Endothelial cell of umbilical vein (primary cell): Measurements from ENCODE around the gene ACAP1.
A peak's percentile ranks its signal among the peaks of the same experiment; 100 is the strongest.

Source experiments
- EZH2 ChIP-seq: IDR thresholded peaks from 2 replicates; pipeline ENCODE4 v1.6.1; 2012; ENCODE audit warnings: borderline replicate concordance, low read depth, mild to moderate bottlenecking, moderate library complexity, low read length, inconsistent platforms; ENCODE audit not compliant: severe bottlenecking
- FOS ChIP-seq: IDR thresholded peaks from 2 replicates; pipeline ENCODE4 v1.6.1; 2011; ENCODE audit warnings: mild to moderate bottlenecking, low read length, moderate library complexity, borderline replicate concordance; ENCODE audit not compliant: insufficient read depth
- JUN ChIP-seq: IDR thresholded peaks from 2 replicates; pipeline ENCODE4 v1.6.1; 2011; ENCODE audit warnings: borderline replicate concordance, low read depth; ENCODE audit not compliant: insufficient read length, insufficient read depth
- POLR2A ChIP-seq: IDR thresholded peaks from 2 replicates; pipeline ENCODE4 v1.6.1; 2012; ENCODE audit warnings: low read depth, mild to moderate bottlenecking, control low read depth, low read length
- POLR2AphosphoS5 ChIP-seq: IDR thresholded peaks from 2 replicates; pipeline ENCODE4 v1.6.1; 2012; ENCODE audit warnings: low read depth, mild to moderate bottlenecking, control low read depth, low read length, moderate library complexity; ENCODE audit not compliant: insufficient read depth
- TF ChIP-seq, protein P1 (sequence below), 2 donors: IDR thresholded peaks; 1 replicate in 1 of 2; 2 replicates in 1 of 2; pipeline ENCODE4 v1.5.1; 2011; ENCODE audit warnings: low read length in 2 of 2, mild to moderate bottlenecking in 2 of 2, moderate library complexity in 2 of 2, control low read depth in 1 of 2, inconsistent platforms in 1 of 2, low read depth in 1 of 2; ENCODE audit not compliant: insufficient read depth in 1 of 2; ENCODE audit errors: extremely low read depth in 1 of 2

DNA sequence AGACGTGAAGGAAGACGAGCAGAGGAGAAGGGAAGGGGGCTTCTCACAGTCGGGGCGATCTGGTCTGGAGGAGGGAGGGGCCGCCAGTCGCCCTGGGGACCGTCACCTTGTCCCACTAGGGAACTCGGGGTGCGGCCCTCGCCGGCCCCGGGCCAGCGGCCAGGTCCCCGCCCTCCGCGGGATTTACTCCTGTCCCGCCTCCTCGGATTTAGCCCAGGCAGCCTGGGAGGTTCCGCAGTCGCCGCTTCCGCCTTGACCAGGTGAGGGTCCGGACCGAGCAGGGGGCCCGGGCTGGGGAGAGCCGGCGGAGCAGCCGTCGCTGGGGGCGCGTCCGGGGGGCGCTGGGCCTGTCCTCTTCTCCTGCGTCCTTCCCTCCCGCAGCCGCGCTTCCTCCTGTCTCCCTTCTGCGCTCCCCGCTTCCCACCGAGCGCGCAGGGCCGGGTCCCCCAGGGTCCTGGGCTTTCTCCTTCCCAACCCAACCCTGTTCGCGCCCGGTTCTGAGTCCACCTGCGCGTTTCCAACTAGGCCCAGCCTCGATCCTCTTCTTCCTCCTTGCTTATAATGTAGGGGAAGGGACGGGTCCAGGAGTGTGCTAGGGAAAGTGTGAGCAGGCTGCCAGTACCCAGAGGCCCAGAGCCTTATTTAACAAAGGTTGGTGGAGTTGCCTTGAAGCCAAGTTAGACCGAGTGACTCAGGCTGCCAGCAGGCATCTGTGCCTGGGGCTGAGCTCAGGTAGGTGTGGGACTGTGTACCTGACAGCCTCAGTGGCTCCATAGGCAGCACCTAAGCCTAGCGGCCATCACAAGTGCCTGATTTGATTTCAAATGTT, 44.7 kb downstream of the ACAP1 start, which contains the start of gene TNK1:
- TF ChIP-seq POLR2A (no peak), EZH2 (peak; percentile 84), POLR2AphosphoS5 (no peak), FOS (no peak), JUN (no peak)
- TF ChIP-seq, protein P1, sequence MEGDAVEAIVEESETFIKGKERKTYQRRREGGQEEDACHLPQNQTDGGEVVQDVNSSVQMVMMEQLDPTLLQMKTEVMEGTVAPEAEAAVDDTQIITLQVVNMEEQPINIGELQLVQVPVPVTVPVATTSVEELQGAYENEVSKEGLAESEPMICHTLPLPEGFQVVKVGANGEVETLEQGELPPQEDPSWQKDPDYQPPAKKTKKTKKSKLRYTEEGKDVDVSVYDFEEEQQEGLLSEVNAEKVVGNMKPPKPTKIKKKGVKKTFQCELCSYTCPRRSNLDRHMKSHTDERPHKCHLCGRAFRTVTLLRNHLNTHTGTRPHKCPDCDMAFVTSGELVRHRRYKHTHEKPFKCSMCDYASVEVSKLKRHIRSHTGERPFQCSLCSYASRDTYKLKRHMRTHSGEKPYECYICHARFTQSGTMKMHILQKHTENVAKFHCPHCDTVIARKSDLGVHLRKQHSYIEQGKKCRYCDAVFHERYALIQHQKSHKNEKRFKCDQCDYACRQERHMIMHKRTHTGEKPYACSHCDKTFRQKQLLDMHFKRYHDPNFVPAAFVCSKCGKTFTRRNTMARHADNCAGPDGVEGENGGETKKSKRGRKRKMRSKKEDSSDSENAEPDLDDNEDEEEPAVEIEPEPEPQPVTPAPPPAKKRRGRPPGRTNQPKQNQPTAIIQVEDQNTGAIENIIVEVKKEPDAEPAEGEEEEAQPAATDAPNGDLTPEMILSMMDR (IDR thresholded peaks at IDR 0.05; ENCODE audit: extremely low read depth in 1 of 2, insufficient read depth in 1 of 2, low read depth in 1 of 2, low read length in 2 of 2), result no peak
